HepG2 (cell line): ENCODE results near the gene CSHL1. TPM values are rescaled to one million over a fixed set of nuclear protein-coding genes. Genes with fewer than 3 reads are reported as not detected.
A peak's percentile ranks its signal among the peaks of the same experiment; 100 is the strongest.

Experiments
- ATAC-seq: fragments of 200-7000 bp; cut with Tn5 transposase; 3 replicates; pipeline ENCODE4 v1.9.1; 2020; ENCODE audit warnings: mild to moderate bottlenecking, moderate library complexity
- BruUV-seq: library from RNA; stranded (reverse); fragments of 400-500 nt; replicated peaks from 2 replicates; lab custom pipeline; 2021; lab: Mats Ljungman, UMichigan
- CTCF ChIA-PET: fragments of 300-600 bp; formaldehyde crosslinking; extraction: SDS; loops from one replicate; lab custom pipeline; 2021; ENCODE audit warnings: low total read pairs, inconsistent platforms, low intra/inter-chr PET ratio; lab: Yijun Ruan, JAX
- POLR2A ChIA-PET: fragments of 350-600 bp; sonication (Branson Sonifier 250); formaldehyde crosslinking; loops from one replicate; lab custom pipeline; 2020; ENCODE audit warnings: antibody characterized with exemption, inconsistent platforms; lab: Yijun Ruan, JAX
- DNase-seq: peaks from one replicate; pipeline ENCODE4 v3.0.0-alpha.2; 2015; ENCODE audit warnings: low spot score
- FAIRE-seq: peaks from 3 replicates; lab custom pipeline; 2011; peaks lifted over from hg19 to GRCh38; lab: Jason Lieb, UNC
- H2AFZ ChIP-seq: one replicate; pipeline ENCODE4 v1.6.1; 2011; ENCODE audit warnings: low read length, inconsistent platforms
- H3K27ac ChIP-seq: fragments of 300-600 bp; 3 replicates; pipeline ENCODE4 v1.8.0; 2011; ENCODE audit warnings: mixed run types, mild to moderate bottlenecking, mixed read lengths, low read length, inconsistent platforms; ENCODE audit not compliant: insufficient read depth; ENCODE audit errors: extremely low read length
- H3K27me3 ChIP-seq, 2 experiments: fragments of 200-600 bp in 1 of 2; 2 replicates in 1 of 2; 3 replicates in 1 of 2; pipeline versions ENCODE4 v1.6.0 to v1.8.0; 2011; ENCODE audit warnings: low read length in 2 of 2, mild to moderate bottlenecking in 2 of 2, moderate library complexity in 2 of 2, inconsistent platforms in 1 of 2; ENCODE audit not compliant: insufficient read depth in 2 of 2, control insufficient read depth in 1 of 2
- H3K36me3 ChIP-seq, 2 experiments: fragments of 200-600 bp in 1 of 2; replicated peaks in 1 of 2; 2 replicates in 1 of 2; 3 replicates in 1 of 2; pipeline versions ENCODE4 v1.5.1 to v1.8.0; 2011; ENCODE audit warnings: low read length in 2 of 2, inconsistent platforms in 1 of 2; ENCODE audit not compliant: insufficient read depth in 2 of 2, control insufficient read depth in 1 of 2
- H3K4me1 ChIP-seq: 2 replicates; pipeline ENCODE4 v1.5.1; 2012; ENCODE audit warnings: low read length, inconsistent platforms; ENCODE audit not compliant: insufficient read depth
- H3K4me2 ChIP-seq: 2 replicates; pipeline ENCODE4 v1.6.0; 2011; ENCODE audit warnings: low read depth, low read length, inconsistent platforms
- H3K4me3 ChIP-seq, 3 experiments: fragments of 200-600 bp in 1 of 3; sonication (generic), shearing (Covaris generic) in 1 of 3; replicated peaks in 1 of 3; 2 replicates each; pipeline ENCODE4 v1.5.1; 2011 to 2016; ENCODE audit warnings: low read length in 3 of 3, inconsistent platforms in 2 of 3, low read depth in 2 of 3, mild to moderate bottlenecking in 2 of 3, control low read depth in 1 of 3, mixed read lengths in 1 of 3; ENCODE audit not compliant: insufficient read depth in 1 of 3
- H3K79me2 ChIP-seq: one replicate; pipeline ENCODE4 v1.6.1; 2011; ENCODE audit warnings: low read length, inconsistent platforms; ENCODE audit not compliant: insufficient read depth
- H3K9ac ChIP-seq: 2 replicates; pipeline ENCODE4 v1.6.0; 2011; ENCODE audit warnings: mild to moderate bottlenecking, low read depth, low read length, inconsistent platforms; ENCODE audit not compliant: insufficient read depth
- H3K9me3 ChIP-seq: 2 replicates; pipeline ENCODE4 v1.5.1; 2012; ENCODE audit warnings: mild to moderate bottlenecking, low read length
- H4K20me1 ChIP-seq: 2 replicates; pipeline ENCODE4 v1.6.0; 2011; ENCODE audit warnings: inconsistent platforms, mild to moderate bottlenecking, low read length, moderate library complexity; ENCODE audit not compliant: insufficient read depth
- AGO2 ChIP-seq: fragments of 200-400 bp; formaldehyde crosslinking; optimal IDR thresholded peaks from 2 replicates; pipeline ENCODE3; 2017; ENCODE audit warnings: mild to moderate bottlenecking, low read depth, low read length, moderate library complexity
- BHLHE40 ChIP-seq: IDR thresholded peaks from 2 replicates; pipeline ENCODE4 v1.6.1; 2011; ENCODE audit warnings: low read length, improper control_type of control experiment
- FOXJ3 ChIP-seq: sonication (generic); formaldehyde crosslinking; IDR thresholded peaks from 2 replicates; pipeline ENCODE4 v1.4.0; 2020; ENCODE audit warnings: missing genetic modification reagents, mild to moderate bottlenecking, borderline replicate concordance
- HDAC1 ChIP-seq: sonication (generic); formaldehyde crosslinking; IDR thresholded peaks from 2 replicates; pipeline ENCODE4 v1.5.1; 2020; ENCODE audit warnings: mild to moderate bottlenecking, missing genetic modification reagents
- HNRNPL ChIP-seq: fragments of 200-400 bp; formaldehyde crosslinking; IDR thresholded peaks from 2 replicates; pipeline ENCODE4 v1.6.1; 2017; ENCODE audit warnings: mild to moderate bottlenecking, low read depth, low read length
- KDM3A ChIP-seq: IDR thresholded peaks from 2 replicates; pipeline ENCODE4 v1.6.1; 2018; ENCODE audit warnings: low read depth, missing compliant biosample characterization
- MIER2 ChIP-seq: IDR thresholded peaks from 2 replicates; pipeline ENCODE4 v1.6.1; 2016; ENCODE audit warnings: missing biosample characterization, missing genetic modification reagents
- PCBP2 ChIP-seq: fragments of 200-400 bp; formaldehyde crosslinking; optimal IDR thresholded peaks from 2 replicates; pipeline ENCODE3; 2018; ENCODE audit warnings: low read length, low read depth; ENCODE audit not compliant: poor library complexity, severe bottlenecking
- ZIK1 ChIP-seq: sonication (generic); formaldehyde crosslinking; IDR thresholded peaks from 2 replicates; pipeline ENCODE4 v1.5.0; 2020; ENCODE audit warnings: mild to moderate bottlenecking, low read depth, missing genetic modification reagents, borderline replicate concordance
- ZNF737 ChIP-seq: sonication (generic); formaldehyde crosslinking; IDR thresholded peaks from 2 replicates; pipeline ENCODE4 v1.5.0; 2020; ENCODE audit warnings: missing genetic modification reagents, mild to moderate bottlenecking, borderline replicate concordance
- ZNF75D ChIP-seq: sonication (generic); formaldehyde crosslinking; IDR thresholded peaks from 2 replicates; pipeline ENCODE4 v1.8.1; 2023; ENCODE audit warnings: missing genetic modification reagents, mild to moderate bottlenecking, borderline replicate concordance
- ZSCAN25 ChIP-seq: sonication (generic); formaldehyde crosslinking; IDR thresholded peaks from 2 replicates; pipeline ENCODE4 v1.8.0; 2022; ENCODE audit warnings: mild to moderate bottlenecking, missing genetic modification reagents
- WGBS: methylation state at CpG from one replicate; pipeline ENCODE4 v1.1.6; 2017; ENCODE audit warnings: low lambda C conversion rate; 5-methylcytosine and 5-hydroxymethylcytosine counted together
- in situ Hi-C: cut with HindIII; loops from 2 replicates; pipeline ENCODE4 v1.10.0; 2017; ENCODE audit warnings: low pct_unique_long_range_greater_than_20kb; ENCODE audit not compliant: extremely low pct_ligation_motif_present
- intact Hi-C: fragments of 100-400 bp; cut with micrococcal nuclease; formaldehyde crosslinking; loops from one replicate; pipeline ENCODE4 v1.10.0; 2022; ENCODE audit not compliant: unreplicated experiment
- polyA plus RNA-seq, 8 experiments: library from polyadenylated mRNA; depleted of rRNA in 3 of 8; stranded (reverse) in 7 of 8; unstranded in 1 of 8; fragments of >200 nt; fragmentation: Illumina TruSeq in 4 of 8; extraction: Trizol in 4 of 8; gene quantifications; 2 replicates each; pipeline versions ENCODE4 v1.2.1 to v1.2.3, GENCODE V29; 2011 to 2016; ENCODE audit warnings: low read depth in 4 of 8, missing spikeins in 1 of 8, mixed read lengths in 1 of 8; ENCODE audit not compliant: insufficient read depth in 1 of 8
- total RNA-seq, 5 experiments: library from RNA; depleted of rRNA; stranded (reverse); fragments of >200 nt; fragmentation: Illumina TruSeq; extraction: Trizol; gene quantifications; 2 replicates each; pipeline ENCODE4 v1.2.3, GENCODE V29; 2016; ENCODE audit warnings: low read depth in 1 of 5

Gene CSHL1
- total and polyA plus RNA-seq, 2 of the 13 experiments (the other 11 are each of a cell fraction or from before 2014, with no cell fraction given), result not detected

DNA sequence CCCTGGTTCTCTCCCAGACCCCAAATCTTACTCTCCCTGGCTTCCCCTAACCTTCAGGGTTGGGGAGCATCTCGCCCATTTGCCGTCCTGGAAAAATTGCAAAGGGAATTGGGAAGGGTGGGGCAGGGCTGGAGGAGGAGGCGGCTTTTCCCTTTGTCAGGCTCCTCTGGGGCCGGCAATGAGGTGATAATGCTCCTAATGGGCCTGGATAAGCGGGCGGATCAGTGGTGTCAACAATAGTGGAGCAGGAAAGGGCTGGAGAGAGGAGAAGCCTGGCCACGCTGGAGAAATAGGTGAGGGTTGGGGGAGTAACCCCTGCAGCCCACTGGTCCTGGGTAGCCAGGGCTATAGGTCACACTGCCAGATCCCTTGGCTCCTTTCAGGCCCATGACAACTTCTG lies 49.4 kb upstream of the CSHL1 start:
- ChIA-PET CTCF (no interaction called here), POLR2A (no interaction called here)
- Histone ChIP-seq H3K4me1 (peaks cover 32% of the 10 kb centered on the region), H3K9ac (no peak overlapping the region), H3K79me2 (no peaks in the 10 kb centered on the region), H2AFZ (no peak overlapping the region), H3K27ac (no peak overlapping the region), H3K4me2 (no peak overlapping the region), H3K36me3 (no peaks in the 10 kb centered on the region), H3K4me3 (no peak overlapping the region), H3K27me3 (peaks cover 4 to 22% of the 10 kb centered on the region in 2 experiments; a peak in 2 of 5 replicates), H4K20me1 (no peaks in the 10 kb centered on the region; the same call in 1 of the 2 replicates), H3K9me3 (no peaks in the 10 kb centered on the region)
- no peak for FAIRE-seq
- intact Hi-C loops (no loop called here), in situ Hi-C loops (no loop called here)
- no peak for TF ChIP-seq KDM3A (CRISPR knock-in tag)
- TF ChIP-seq ZIK1 (CRISPR knock-in tag), result no peak
- TF ChIP-seq HDAC1 (CRISPR knock-in tag), result no peak
- no peak for TF ChIP-seq BHLHE40
- no peak for TF ChIP-seq ZNF75D (CRISPR knock-in tag)
- no peak for TF ChIP-seq AGO2
- TF ChIP-seq ZSCAN25 (CRISPR knock-in tag), result no peak
- no peak for TF ChIP-seq FOXJ3 (CRISPR knock-in tag)
- no peak for TF ChIP-seq ZNF737 (CRISPR knock-in tag)
- TF ChIP-seq PCBP2, result no peak
- no peak for ATAC-seq
- BruUV-seq, result no TSS peak
- 39% methylated on average over 7 of the region's 7 CpGs for WGBS
- DNase-seq, result no peak

DNA sequence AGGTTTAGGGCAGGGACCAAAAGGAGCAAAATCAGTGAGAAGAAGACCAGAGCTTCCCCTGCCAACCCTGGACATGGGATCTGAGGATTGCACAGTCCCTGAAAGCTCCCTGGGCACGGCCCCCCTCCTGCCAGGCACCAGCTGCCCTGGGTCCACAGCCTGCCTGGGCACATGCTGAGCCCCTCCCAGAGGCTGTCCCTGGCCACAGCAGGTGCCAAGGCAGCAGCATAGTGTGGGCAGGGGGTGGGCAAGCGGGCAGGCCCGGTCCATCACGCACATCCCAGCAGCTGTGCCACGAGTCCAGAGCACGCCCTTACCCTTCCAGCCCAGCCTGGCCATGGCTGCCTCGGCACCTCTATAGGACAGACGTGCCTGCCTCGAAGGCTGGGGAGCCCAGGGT lies 48.9 kb upstream of the CSHL1 start:
- Histone ChIP-seq H4K20me1 (no peaks in the 10 kb centered on the region; the same call in 1 of the 2 replicates), H3K4me1 (peaks cover 32% of the 10 kb centered on the region), H3K79me2 (no peaks in the 10 kb centered on the region), H3K9me3 (no peaks in the 10 kb centered on the region), H3K9ac (no peak overlapping the region), H3K4me2 (no peak overlapping the region), H3K27me3 (peaks cover 4 to 22% of the 10 kb centered on the region in 2 experiments; a peak in 2 of 5 replicates), H3K4me3 (no peak overlapping the region), H3K27ac (no peak overlapping the region), H3K36me3 (no peaks in the 10 kb centered on the region)
- 6% methylated on average over 5 of the region's 9 CpGs for WGBS
- BruUV-seq, result no TSS peak
- ATAC-seq, result no peak
- in situ Hi-C loops (no loop called here), intact Hi-C loops (no loop called here)
- FAIRE-seq, result no peak
- DNase-seq, result no peak
- CTCF ChIA-PET, result no interaction called here
- POLR2A ChIA-PET, result no interaction called here
- TF ChIP-seq MIER2 (CRISPR knock-in tag) (no peak), HNRNPL (0 out of 2 replicates have a peak, but pooled peaks have one; percentile 30)
- TF ChIP-seq, all 625 proteins: peak for 1
- no peak overlapping the region for H2AFZ ChIP-seq
